AG09309 (cell line): ENCODE data around the gene HLA-DMB.

ENCODE experiments used
- DNase-seq: peaks from one replicate; pipeline ENCODE4 v3.0.0-alpha.2; 2010; ENCODE audit warnings: low read depth
- H3K4me3 ChIP-seq: 2 replicates; pipeline ENCODE4 v1.5.1; 2011; ENCODE audit warnings: mild to moderate bottlenecking, low read depth, low read length, moderate library complexity; ENCODE audit not compliant: control insufficient read depth
- TF ChIP-seq, protein P1 (sequence below): IDR thresholded peaks from 2 replicates; pipeline ENCODE4 v1.5.1; 2011; ENCODE audit warnings: mild to moderate bottlenecking, low read depth, low read length, inconsistent platforms; ENCODE audit not compliant: insufficient read depth, control insufficient read depth; ENCODE audit errors: missing control alignments

HLA-DMB gene

DNA sequence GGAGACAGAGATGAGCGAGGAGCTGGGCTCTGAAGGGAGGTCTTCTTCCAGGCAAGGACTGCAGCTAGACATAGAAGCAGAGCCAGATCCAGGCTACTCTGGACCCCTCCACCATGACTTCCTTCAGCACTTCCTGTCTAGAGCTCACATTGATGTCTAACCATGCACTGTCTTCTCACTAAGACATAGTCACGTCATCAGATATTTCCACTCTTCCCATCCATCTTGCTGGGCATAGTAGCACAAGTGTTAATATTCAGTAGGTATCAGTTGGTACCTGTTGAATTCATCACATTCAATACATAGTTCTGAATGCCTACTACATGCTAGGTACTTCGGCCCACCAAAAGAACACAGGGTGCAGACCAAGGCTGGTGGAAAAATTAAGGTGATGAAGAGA is 9.2 kb upstream of the HLA-DMB start:
- TF ChIP-seq, protein P1, sequence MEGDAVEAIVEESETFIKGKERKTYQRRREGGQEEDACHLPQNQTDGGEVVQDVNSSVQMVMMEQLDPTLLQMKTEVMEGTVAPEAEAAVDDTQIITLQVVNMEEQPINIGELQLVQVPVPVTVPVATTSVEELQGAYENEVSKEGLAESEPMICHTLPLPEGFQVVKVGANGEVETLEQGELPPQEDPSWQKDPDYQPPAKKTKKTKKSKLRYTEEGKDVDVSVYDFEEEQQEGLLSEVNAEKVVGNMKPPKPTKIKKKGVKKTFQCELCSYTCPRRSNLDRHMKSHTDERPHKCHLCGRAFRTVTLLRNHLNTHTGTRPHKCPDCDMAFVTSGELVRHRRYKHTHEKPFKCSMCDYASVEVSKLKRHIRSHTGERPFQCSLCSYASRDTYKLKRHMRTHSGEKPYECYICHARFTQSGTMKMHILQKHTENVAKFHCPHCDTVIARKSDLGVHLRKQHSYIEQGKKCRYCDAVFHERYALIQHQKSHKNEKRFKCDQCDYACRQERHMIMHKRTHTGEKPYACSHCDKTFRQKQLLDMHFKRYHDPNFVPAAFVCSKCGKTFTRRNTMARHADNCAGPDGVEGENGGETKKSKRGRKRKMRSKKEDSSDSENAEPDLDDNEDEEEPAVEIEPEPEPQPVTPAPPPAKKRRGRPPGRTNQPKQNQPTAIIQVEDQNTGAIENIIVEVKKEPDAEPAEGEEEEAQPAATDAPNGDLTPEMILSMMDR = no peak
- no peak overlapping the region for H3K4me3 ChIP-seq
- no peak for DNase-seq

DNA sequence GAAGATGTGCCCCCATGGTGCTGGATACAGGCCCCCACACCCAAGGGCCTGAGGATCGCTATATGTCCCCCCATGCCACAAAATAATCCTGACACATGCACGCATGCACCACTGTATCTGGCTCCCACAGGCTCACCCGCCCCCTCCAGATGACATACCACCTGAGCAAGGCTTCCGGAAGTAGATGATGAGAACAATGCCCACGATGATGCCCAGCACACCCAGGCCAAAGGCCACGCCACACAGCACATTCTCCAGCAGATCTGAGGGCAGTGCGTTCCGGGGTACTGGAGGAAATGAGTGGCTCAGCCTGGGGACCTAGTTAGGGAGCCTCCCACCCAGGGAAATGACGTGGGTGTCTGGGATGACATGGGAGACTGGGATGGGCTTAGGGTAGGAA is 8.3 kb upstream of the HLA-DMB start:
- TF ChIP-seq, protein P1 = no peak
- DNase-seq = no peak
- H3K4me3 ChIP-seq = no peak overlapping the region

DNA sequence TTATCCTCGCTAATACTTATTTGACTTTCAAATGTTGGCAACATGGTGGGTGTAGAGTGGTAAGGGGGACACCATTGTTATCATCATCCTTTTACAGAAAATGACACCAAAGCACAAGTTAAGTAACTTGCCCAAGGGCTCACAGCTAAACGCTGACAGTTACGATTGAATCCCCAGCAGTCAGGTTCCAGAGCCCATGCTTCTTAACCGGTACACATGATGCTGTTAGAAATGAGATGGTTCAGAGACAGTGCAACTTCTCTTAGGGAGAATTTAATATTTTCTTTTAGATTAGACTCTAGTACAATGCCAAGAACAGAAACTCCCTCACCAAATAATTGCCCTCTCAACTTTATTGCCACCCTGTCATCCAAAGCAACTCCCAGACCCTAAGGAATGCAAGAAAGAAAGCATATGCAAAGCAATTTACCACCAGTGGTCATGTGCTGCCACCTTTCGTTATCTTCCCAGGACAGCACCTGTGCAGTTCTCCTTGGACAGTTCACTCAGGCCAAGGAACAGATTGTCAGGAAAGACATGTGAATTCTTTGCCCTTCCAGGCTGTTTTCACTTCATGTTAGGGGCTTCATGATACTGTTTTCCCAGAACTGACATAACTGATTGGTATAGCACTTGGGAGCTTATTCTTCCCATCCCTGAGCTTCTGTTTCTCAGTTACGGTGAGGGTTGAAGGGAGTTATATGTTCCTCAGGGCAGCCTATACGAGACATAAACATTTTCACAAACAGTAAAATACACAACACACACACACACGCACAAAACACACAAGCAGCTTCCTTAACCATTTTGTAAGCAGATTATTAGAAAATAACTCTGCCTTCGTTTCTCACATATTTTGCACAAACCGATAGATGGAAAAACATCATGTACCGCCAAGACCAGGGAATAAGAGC is 7.0 kb upstream of the HLA-DMB start:
- TF ChIP-seq, protein P1 = peak; percentile 62
- no peak for DNase-seq
- H3K4me3 ChIP-seq = no peak overlapping the region

DNA sequence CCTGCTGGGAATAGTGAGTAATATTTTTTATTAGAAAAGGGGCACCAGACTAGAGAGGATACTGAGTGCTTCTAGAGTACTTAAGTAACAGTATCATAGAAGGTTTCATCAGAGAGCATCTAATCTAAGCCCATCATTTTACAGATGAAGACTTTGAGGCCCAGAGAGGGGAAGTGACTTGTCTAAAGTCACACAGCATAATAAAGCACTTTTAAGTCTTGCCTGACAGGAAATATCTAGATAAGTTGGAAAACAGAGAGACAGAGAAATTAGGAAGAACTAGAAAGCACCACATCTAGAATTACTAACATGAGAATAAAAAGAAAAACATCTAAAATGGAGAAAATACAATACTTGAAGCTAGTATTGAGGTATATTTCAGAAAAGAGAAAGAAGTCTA is 6.1 kb upstream of the HLA-DMB start:
- no peak for DNase-seq
- TF ChIP-seq, protein P1 = no peak
- no peak overlapping the region for H3K4me3 ChIP-seq

DNA sequence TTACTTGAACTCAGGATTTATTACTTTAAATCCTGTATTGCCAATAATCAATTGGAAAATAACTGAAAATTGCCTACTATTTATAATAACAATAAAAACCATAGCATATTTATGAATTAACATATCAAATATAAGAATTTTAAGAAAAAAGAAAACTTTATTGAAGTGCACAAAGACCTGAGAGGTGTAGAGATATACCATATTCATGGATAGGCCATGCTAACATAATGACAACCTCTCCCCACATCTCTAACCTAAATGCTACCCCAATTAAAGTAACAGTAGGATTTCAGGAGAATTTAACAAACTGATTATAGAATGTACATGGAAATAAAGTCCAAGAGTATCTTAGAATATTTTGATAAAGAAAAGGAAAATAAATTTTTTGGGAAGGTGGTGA is 5.1 kb upstream of the HLA-DMB start:
- TF ChIP-seq, protein P1 = no peak
- no peak for DNase-seq
- no peak overlapping the region for H3K4me3 ChIP-seq

DNA sequence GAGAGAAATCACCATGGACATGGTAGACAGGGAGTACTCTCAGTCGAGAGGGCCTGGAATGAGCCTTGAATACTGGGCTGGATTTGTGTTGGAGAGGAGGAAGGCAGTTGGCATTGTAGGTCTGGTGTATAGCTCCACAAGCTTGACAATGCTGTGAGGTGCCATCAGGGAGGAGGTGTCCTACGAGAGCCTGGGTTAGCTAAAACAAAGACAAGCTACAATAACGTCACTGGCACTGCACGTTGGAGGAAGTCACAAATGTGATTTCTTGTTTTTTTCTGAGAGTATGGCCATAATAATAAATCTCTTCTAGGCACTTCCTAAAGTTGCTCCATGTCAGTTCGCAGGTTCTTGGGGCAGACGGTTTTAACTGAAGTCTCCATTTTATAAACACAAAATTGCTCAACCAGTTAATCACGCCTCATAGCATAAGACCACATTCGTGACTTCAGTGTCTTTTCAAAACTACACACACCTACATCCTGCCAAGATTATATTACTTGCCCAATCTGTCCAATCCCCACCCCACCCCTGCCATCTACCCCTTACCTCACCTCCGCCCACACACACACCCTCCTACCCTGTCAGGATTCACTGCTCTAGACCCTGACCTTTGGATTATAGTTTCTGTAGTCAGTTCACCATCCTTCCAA is 4.4 kb upstream of the HLA-DMB start:
- H3K4me3 ChIP-seq = no peak overlapping the region
- DNase-seq = no peak
- TF ChIP-seq, protein P1 = no peak
